Gastrocnemius medialis (tissue), 4 donors: ENCODE results near the gene ELF5. TPM values are rescaled to one million over a fixed set of nuclear protein-coding genes. Genes with fewer than 3 reads are reported as not detected.

ENCODE experiments used
- ATAC-seq, 2 donors: fragments of 150-250 bp; one replicate each; pipeline ENCODE4 v1.9.1; 2016
- DNase-seq, 2 donors: peaks; one replicate each; pipeline ENCODE4 v3.0.0-alpha.2; 2019
- H3K27ac ChIP-seq, 4 donors: fragments of 200-600 bp; sonication (generic); 1 replicate in 1 of 4; 2 replicates in 3 of 4; pipeline ENCODE4 v1.5.1; 2016 to 2018; ENCODE audit warnings: mild to moderate bottlenecking in 2 of 4, moderate library complexity in 1 of 4
- H3K27me3 ChIP-seq, 3 donors: fragments of 200-600 bp; sonication (generic) in 2 of 3; 1 replicate in 1 of 3; 2 replicates in 2 of 3; pipeline versions ENCODE4 v1.5.1 to v1.6.0; 2016 to 2019; ENCODE audit warnings: mild to moderate bottlenecking in 1 of 3, moderate library complexity in 1 of 3
- H3K36me3 ChIP-seq, 2 donors: fragments of 200-600 bp; sonication (generic) in 1 of 2; one replicate each; pipeline ENCODE4 v1.5.1; 2017 to 2018
- H3K4me1 ChIP-seq, 2 donors: fragments of 200-600 bp; sonication (generic) in 1 of 2; one replicate each; pipeline ENCODE4 v1.5.1; 2016 to 2017; ENCODE audit warnings: mild to moderate bottlenecking in 2 of 2
- H3K4me3 ChIP-seq, 4 donors: fragments of 200-600 bp; sonication (generic) in 3 of 4; 1 replicate in 1 of 4; 2 replicates in 3 of 4; pipeline ENCODE4 v1.5.1; 2016 to 2019; ENCODE audit warnings: mild to moderate bottlenecking in 2 of 4
- H3K9me3 ChIP-seq, 3 donors: fragments of 200-600 bp; sonication (generic) in 2 of 3; 1 replicate in 1 of 3; 2 replicates in 2 of 3; pipeline ENCODE4 v1.5.1; 2016 to 2019
- CTCF ChIP-seq, 5 experiments: fragments of 450-650 bp in 3 of 5; fragments of 200-600 bp in 2 of 5; sonication (generic) in 2 of 5; IDR thresholded peaks in 4 of 5; conservative IDR thresholded peaks in 1 of 5; 1 replicate in 4 of 5; 2 replicates in 1 of 5; pipeline ENCODE4 v1.5.1; 2016 to 2019; ENCODE audit warnings: antibody characterized with exemption in 5 of 5, mild to moderate bottlenecking in 3 of 5, moderate library complexity in 3 of 5
- POLR2A ChIP-seq, 2 donors: fragments of 450-650 bp; IDR thresholded peaks; one replicate each; pipeline ENCODE4 v1.6.1; 2017; ENCODE audit warnings: antibody characterized with exemption in 2 of 2, mild to moderate bottlenecking in 2 of 2, moderate library complexity in 2 of 2
- in situ Hi-C, 4 donors: fragments of 200-750 bp; cut with MboI; loops; one replicate each; pipeline versions ENCODE4 v1.15.0 to v1.8.0; 2017; ENCODE audit warnings: low sequenced_read_pairs in 4 of 4
- intact Hi-C: fragments of 100-400 bp; cut with DNase I; formaldehyde crosslinking; loops from one replicate; pipeline ENCODE4 v1.15.1; 2023; ENCODE audit warnings: low total_unique reads
- total RNA-seq, 4 donors: library from RNA; depleted of rRNA; stranded (reverse); fragments of >200 nt; gene quantifications; one replicate each; pipeline versions ENCODE4 v1.1.0 to v1.2.3, GENCODE V29; 2016

The ELF5 gene
- total RNA-seq, 4 donors from 2014 or later: not detected

DNA sequence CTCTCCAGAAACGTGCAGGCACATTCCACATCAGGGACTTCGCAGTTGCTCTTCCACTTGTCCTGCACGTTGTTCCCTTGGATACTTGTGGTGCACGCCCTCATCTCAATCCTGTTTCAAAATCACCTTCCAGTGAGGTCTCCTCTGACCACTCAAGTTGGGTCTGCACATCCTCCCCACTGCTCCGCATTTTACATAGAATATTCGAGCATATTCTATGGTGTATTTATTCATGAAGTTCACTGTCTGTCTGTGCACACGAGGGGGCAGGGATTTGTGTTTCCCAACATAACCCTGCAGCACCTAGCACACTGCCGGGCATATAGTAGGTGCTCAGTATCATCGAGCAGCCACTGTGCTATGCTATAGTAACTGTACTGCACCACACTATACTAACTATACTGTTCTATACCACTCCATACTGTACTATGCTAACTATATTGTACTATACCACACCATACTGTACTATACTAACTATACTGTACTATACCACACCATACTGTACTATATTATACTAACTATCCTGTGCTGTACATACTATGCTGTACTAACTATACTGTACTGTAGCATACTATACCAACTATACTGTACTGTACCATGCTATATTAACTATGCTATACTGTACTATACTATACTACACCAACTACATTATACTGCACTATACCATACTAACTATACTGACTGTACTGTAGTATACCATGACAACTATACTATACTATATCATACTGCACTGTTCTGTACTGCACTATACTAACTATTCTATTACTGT is 30.3 kb downstream of the ELF5 start:
- Histone ChIP-seq H3K36me3 (no peaks in the 10 kb centered on the region), H3K27me3 (no peaks in the 10 kb centered on the region), H3K4me1 (peaks cover 7 to 8% of the 10 kb centered on the region in 2 donors), H3K27ac (no peak overlapping the region), H3K9me3 (no peaks in the 10 kb centered on the region), H3K4me3 (no peak overlapping the region)
- DNase-seq: no peak
- in situ Hi-C loops: loop anchor here (10.0 to 25.0 kb wide), 3 partner anchors 108 to 321 kb away; no protein-coding TSS in a partner anchor
- TF ChIP-seq CTCF (IDR thresholded peaks at IDR 0.05 in 4 of 5, conservative IDR thresholded peaks at IDR 0.05 in 1 of 5) (no peak), POLR2A (IDR thresholded peaks at IDR 0.05) (no peak)
- ATAC-seq: no peak
- intact Hi-C loops: no loop called here

DNA sequence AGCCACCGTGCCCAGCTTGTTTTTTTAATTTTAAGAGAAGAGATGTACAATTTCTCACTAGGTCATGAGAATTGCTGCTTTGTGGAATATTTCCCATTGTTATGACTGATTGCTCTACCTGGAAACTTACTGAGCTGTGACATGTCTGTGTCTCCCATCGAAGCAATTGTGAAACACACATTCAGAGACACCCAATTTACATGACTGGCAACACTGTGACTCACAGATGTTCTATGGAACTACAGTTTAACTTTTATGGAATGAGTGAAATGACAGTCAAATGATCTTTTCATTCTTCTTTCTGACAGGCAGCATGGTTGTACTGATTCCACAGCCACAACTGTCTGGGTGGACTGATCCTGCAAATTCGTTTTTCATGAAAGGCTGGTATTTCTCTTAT is 32.3 kb downstream of the ELF5 start:
- DNase-seq: no peak
- H3K36me3 ChIP-seq: no peaks in the 10 kb centered on the region
- no peak overlapping the region for H3K27ac ChIP-seq
- no peak overlapping the region for H3K4me3 ChIP-seq
- no peaks in the 10 kb centered on the region for H3K9me3 ChIP-seq
- TF ChIP-seq CTCF (IDR thresholded peaks at IDR 0.05 in 4 of 5, conservative IDR thresholded peaks at IDR 0.05 in 1 of 5) (no peak), POLR2A (IDR thresholded peaks at IDR 0.05) (no peak)
- intact Hi-C loops (no loop called here), in situ Hi-C loops (loop anchor here (10.0 to 25.0 kb wide), 3 partner anchors 107 to 319 kb away; no protein-coding TSS in a partner anchor)
- no peaks in the 10 kb centered on the region for H3K27me3 ChIP-seq
- no peak for ATAC-seq
- peaks cover 7 to 8% of the 10 kb centered on the region in 2 donors for H3K4me1 ChIP-seq

DNA sequence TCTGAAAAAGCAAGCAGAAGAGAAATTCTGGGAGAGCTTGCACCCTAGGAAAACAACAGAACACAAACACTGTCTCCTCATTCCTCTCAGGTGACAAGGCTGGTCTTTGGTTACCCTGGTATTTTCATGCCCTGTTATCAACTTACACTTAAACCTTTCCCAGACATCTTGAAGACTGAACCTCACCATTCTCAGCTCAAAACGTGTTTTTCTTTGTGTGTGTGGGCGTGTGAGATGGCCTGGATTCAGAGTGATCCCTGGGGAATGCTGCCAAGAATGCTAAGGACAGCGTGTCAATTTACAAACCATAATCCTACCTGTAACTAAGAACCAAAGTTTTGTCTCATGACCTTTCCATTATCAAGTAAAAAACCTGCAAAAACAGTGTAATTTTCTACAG is 33.3 kb downstream of the ELF5 start:
- in situ Hi-C loops (loop anchor here (10.0 to 25.0 kb wide), 3 partner anchors 106 to 318 kb away; no protein-coding TSS in a partner anchor), intact Hi-C loops (no loop called here)
- ATAC-seq (no peak), DNase-seq (no peak)
- no peak overlapping the region for H3K27ac ChIP-seq
- no peaks in the 10 kb centered on the region for H3K9me3 ChIP-seq
- no peaks in the 10 kb centered on the region for H3K27me3 ChIP-seq
- TF ChIP-seq POLR2A (IDR thresholded peaks at IDR 0.05) (no peak), CTCF (IDR thresholded peaks at IDR 0.05 in 4 of 5, conservative IDR thresholded peaks at IDR 0.05 in 1 of 5) (no peak)
- H3K4me3 ChIP-seq: no peak overlapping the region
- no peaks in the 10 kb centered on the region for H3K36me3 ChIP-seq
- H3K4me1 ChIP-seq: peaks cover 9 to 10% of the 10 kb centered on the region in 2 donors

DNA sequence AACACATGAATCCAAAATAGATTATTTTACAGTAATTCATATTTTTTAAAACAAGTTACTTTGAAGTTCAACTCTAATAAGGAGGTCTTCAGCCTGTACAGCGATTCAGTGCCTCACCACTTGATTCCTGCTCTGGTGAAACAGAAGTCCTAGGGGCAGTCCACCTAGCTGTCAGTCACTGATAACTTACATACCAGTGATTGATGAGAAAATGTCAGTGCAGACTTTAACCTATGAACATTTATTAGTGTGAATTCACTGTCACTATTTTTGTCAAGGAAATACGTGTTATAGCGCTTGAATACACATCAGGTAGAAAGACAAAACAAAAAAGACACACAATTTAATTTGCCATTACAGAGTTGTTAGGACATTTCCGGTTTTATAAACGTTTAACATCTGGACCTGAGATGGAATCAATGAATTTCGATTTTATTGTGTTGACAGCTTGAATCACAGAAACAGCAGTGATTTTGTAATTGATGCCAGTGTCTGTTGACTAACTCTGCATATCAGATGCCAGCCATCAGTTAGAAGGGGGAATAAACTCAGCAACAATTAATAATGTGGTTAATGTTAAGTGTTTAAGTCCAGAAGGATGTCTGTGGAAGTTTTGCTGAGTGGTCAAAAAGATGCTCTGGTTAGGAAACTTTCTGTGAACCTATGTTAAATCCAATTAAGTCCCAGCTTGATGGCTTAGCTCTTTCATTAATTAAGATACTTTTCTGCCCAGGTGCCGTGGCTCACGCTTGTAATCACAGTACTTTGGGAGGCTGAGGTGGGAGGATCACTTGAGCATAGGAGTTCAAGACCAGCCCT is 34.5 kb downstream of the ELF5 start:
- Histone ChIP-seq H3K9me3 (no peaks in the 10 kb centered on the region), H3K4me3 (no peak overlapping the region), H3K27ac (no peak overlapping the region), H3K27me3 (no peaks in the 10 kb centered on the region), H3K4me1 (peaks cover 14 to 16% of the 10 kb centered on the region in 2 donors), H3K36me3 (no peaks in the 10 kb centered on the region)
- no peak for TF ChIP-seq POLR2A (IDR thresholded peaks at IDR 0.05)
- TF ChIP-seq CTCF (IDR thresholded peaks at IDR 0.05 in 4 of 5, conservative IDR thresholded peaks at IDR 0.05 in 1 of 5): no peak
- intact Hi-C loops: no loop called here
- DNase-seq (no peak), ATAC-seq (no peak)
- in situ Hi-C loops: loop anchor here (25.0 kb wide), 2 partner anchors 292 to 317 kb away; no protein-coding TSS in a partner anchor
